ENCODE results near the gene RUFY3.

DNA sequence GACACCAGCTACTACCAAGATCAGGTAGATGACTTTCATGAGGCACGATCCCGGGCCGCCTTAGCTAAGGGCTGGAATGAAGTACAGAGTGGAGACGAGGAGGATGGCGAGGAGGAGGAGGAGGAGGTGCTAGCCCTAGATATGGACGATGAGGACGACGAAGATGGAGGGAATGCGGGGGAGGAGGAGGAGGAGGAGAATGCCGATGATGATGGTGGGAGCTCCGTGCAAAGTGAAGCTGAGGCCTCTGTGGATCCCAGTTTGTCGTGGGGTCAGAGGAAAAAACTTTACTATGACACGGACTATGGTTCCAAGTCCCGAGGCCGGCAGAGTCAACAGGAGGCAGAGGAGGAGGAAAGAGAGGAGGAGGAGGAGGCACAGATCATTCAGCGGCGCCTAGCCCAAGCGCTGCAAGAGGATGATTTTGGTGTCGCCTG, 33.0 kb upstream of the RUFY3 start:
- TF ChIP-seq EP300 (IDR thresholded peaks at IDR 0.05), result no peak
- TF ChIP-seq POLR2A (IDR thresholded peaks at IDR 0.05), result no peak
- TF ChIP-seq POLR2AphosphoS5 (IDR thresholded peaks at IDR 0.05), result no peak
